GM23338 (cell line): Measurements from ENCODE around the gene PAPPA. TPM values are rescaled to one million over a fixed set of nuclear protein-coding genes. Genes with fewer than 3 reads are reported as not detected.

Experiments used
- ATAC-seq: fragments of 200-7000 bp; cut with Tn5 transposase; 3 replicates; pipeline ENCODE4 v1.9.1; 2020
- DNase-seq: peaks from one replicate; pipeline ENCODE4 v3.0.0-alpha.2; 2015; ENCODE audit warnings: low spot score
- H2AFZ ChIP-seq: fragments of 200-600 bp; sonication (generic); 2 replicates; pipeline ENCODE4 v1.8.0; 2016; ENCODE audit warnings: antibody characterized with exemption, mild to moderate bottlenecking, moderate library complexity
- H3F3A ChIP-seq: fragments of 200-600 bp; sonication (generic); replicated peaks from 2 replicates; pipeline ENCODE4 v1.8.0; 2017; ENCODE audit warnings: antibody characterized with exemption, mixed run types, low read depth
- H3K27ac ChIP-seq: fragments of 200-600 bp; sonication (generic); 2 replicates; pipeline ENCODE4 v1.6.1; 2016; ENCODE audit warnings: low read depth
- H3K27me3 ChIP-seq: fragments of 200-600 bp; sonication (generic); 2 replicates; pipeline ENCODE4 v1.8.0; 2016; ENCODE audit warnings: mild to moderate bottlenecking, mixed run types, moderate library complexity; ENCODE audit not compliant: insufficient read depth
- H3K36me3 ChIP-seq: fragments of 200-600 bp; sonication (generic); 2 replicates; pipeline ENCODE4 v1.8.0; 2016; ENCODE audit warnings: mild to moderate bottlenecking; ENCODE audit not compliant: insufficient read depth
- H3K4me1 ChIP-seq: fragments of 200-600 bp; sonication (generic); 2 replicates; pipeline ENCODE4 v1.8.0; 2016; ENCODE audit warnings: mild to moderate bottlenecking, moderate library complexity; ENCODE audit not compliant: insufficient read depth
- H3K4me2 ChIP-seq: fragments of 200-600 bp; sonication (generic); 2 replicates; pipeline ENCODE4 v1.7.1; 2017; ENCODE audit warnings: mixed run types
- H3K4me3 ChIP-seq: fragments of 200-600 bp; sonication (generic); 2 replicates; pipeline ENCODE4 v1.6.1; 2016; ENCODE audit warnings: mixed run types
- H3K79me2 ChIP-seq: fragments of 200-600 bp; sonication (generic); replicated peaks from 2 replicates; pipeline ENCODE4 v1.8.0; 2017; ENCODE audit warnings: mild to moderate bottlenecking; ENCODE audit not compliant: insufficient read depth
- H3K9me2 ChIP-seq: fragments of 200-600 bp; sonication (generic); 2 replicates; pipeline ENCODE4 v1.8.0; 2017; ENCODE audit not compliant: insufficient read depth
- H4K20me1 ChIP-seq: fragments of 200-600 bp; sonication (generic); replicated peaks from 2 replicates; pipeline ENCODE4 v1.8.0; 2017; ENCODE audit warnings: mild to moderate bottlenecking; ENCODE audit not compliant: insufficient read depth
- H3K27ac Mint-ChIP-seq: 2 replicates; pipeline ENCODE4 v1.8.0; 2020; ENCODE audit warnings: inconsistent platforms, mild to moderate bottlenecking, moderate library complexity, mixed read lengths
- H3K27me3 Mint-ChIP-seq: 3 replicates; pipeline ENCODE4 v1.8.0; 2022; ENCODE audit warnings: low read depth, mild to moderate bottlenecking, moderate library complexity, mixed read lengths, inconsistent platforms; ENCODE audit not compliant: insufficient read depth, poor library complexity
- H3K36me3 Mint-ChIP-seq: 3 replicates; pipeline ENCODE4 v1.8.0; 2021; ENCODE audit warnings: low read depth, mild to moderate bottlenecking, inconsistent platforms, moderate library complexity, mixed read lengths
- H3K4me1 Mint-ChIP-seq: 3 replicates; pipeline ENCODE4 v1.8.0; 2020; ENCODE audit warnings: mild to moderate bottlenecking, inconsistent platforms, mixed read lengths
- H3K4me3 Mint-ChIP-seq: 3 replicates; pipeline ENCODE4 v1.8.0; 2021; ENCODE audit warnings: moderate library complexity, mild to moderate bottlenecking, inconsistent platforms, mixed read lengths
- H3K9me3 Mint-ChIP-seq: 3 replicates; pipeline ENCODE4 v1.8.0; 2020; ENCODE audit warnings: moderate library complexity, mild to moderate bottlenecking, inconsistent platforms, mixed read lengths
- CREB1 ChIP-seq: fragments of 250-450 bp; sonication (Bioruptor Pico); IDR thresholded peaks from 2 replicates; pipeline ENCODE4 v1.5.0; 2020; ENCODE audit warnings: low read depth, mild to moderate bottlenecking, moderate library complexity
- EZH2 ChIP-seq: fragments of 200-600 bp; sonication (generic); IDR thresholded peaks from one replicate; pipeline ENCODE4 v1.8.0; 2017; ENCODE audit warnings: antibody characterized with exemption, mild to moderate bottlenecking, low read depth; ENCODE audit not compliant: unreplicated experiment
- EZH2phosphoT487 ChIP-seq: fragments of 200-600 bp; sonication (generic); IDR thresholded peaks from one replicate; pipeline ENCODE4 v1.8.1; 2018; ENCODE audit warnings: antibody characterized with exemption; ENCODE audit not compliant: unreplicated experiment
- JUNB ChIP-seq: IDR thresholded peaks from one replicate; pipeline ENCODE4 v1.6.1; 2016; ENCODE audit warnings: antibody characterized with exemption; ENCODE audit not compliant: unreplicated experiment
- NANOG ChIP-seq: IDR thresholded peaks from 2 replicates; pipeline ENCODE4 v1.6.1; 2016; ENCODE audit warnings: antibody characterized with exemption, borderline replicate concordance
- POLR2AphosphoS5 ChIP-seq: IDR thresholded peaks from 2 replicates; pipeline ENCODE4 v1.6.1; 2016; ENCODE audit warnings: antibody characterized with exemption, low read depth
- STAT1 ChIP-seq: IDR thresholded peaks from one replicate; pipeline ENCODE4 v1.6.1; 2016; ENCODE audit warnings: antibody characterized with exemption; ENCODE audit not compliant: unreplicated experiment
- ZNF114 ChIP-seq: fragments of 250-450 bp; sonication (Bioruptor Pico); IDR thresholded peaks from 2 replicates; pipeline ENCODE4 v1.5.0; 2020; ENCODE audit warnings: mild to moderate bottlenecking, moderate library complexity
- ZNF331 ChIP-seq: fragments of 250-450 bp; sonication (Bioruptor Pico); IDR thresholded peaks from 2 replicates; pipeline ENCODE4 v1.5.0; 2020; ENCODE audit warnings: low read depth, mild to moderate bottlenecking, moderate library complexity
- polyA plus RNA-seq: library from polyadenylated mRNA; unstranded; fragments of >200 nt; fragmentation: Nextera tagmentation; extraction: Ambion mirVana; gene quantifications from 2 replicates; pipeline ENCODE4 v1.2.1, GENCODE V29; 2016
- total RNA-seq: library from RNA; depleted of rRNA; stranded (reverse); fragments of >200 nt; shearing (Covaris generic); gene quantifications from 2 replicates; pipeline ENCODE4 v1.2.3, GENCODE V29; 2014
- TF ChIP-seq, protein P1 (sequence below), 2 experiments: fragments of 200-600 bp in 1 of 2; sonication (generic) in 1 of 2; conservative IDR thresholded peaks; 2 replicates each; pipeline versions ENCODE4 v1.5.1 to v1.6.1; 2016 to 2017; ENCODE audit warnings: antibody characterized with exemption in 2 of 2, low read depth in 2 of 2, mild to moderate bottlenecking in 2 of 2, moderate library complexity in 1 of 2
- TF ChIP-seq, protein P2 (sequence below): fragments of 250-450 bp; sonication (Bioruptor Pico); IDR thresholded peaks from 2 replicates; pipeline ENCODE4 v1.5.0; 2020; ENCODE audit warnings: mild to moderate bottlenecking, moderate library complexity
- TF ChIP-seq, protein P3 (sequence below): IDR thresholded peaks from one replicate; pipeline ENCODE4 v1.6.1; 2018; ENCODE audit warnings: antibody characterized with exemption; ENCODE audit not compliant: unreplicated experiment
- TF ChIP-seq, protein P4 (sequence below): IDR thresholded peaks from 2 replicates; pipeline ENCODE4 v1.6.1; 2016; ENCODE audit warnings: antibody characterized with exemption

Gene PAPPA
- total and polyA plus RNA-seq, 2 experiments from 2014 or later = 0.38 to 0.66 TPM

DNA sequence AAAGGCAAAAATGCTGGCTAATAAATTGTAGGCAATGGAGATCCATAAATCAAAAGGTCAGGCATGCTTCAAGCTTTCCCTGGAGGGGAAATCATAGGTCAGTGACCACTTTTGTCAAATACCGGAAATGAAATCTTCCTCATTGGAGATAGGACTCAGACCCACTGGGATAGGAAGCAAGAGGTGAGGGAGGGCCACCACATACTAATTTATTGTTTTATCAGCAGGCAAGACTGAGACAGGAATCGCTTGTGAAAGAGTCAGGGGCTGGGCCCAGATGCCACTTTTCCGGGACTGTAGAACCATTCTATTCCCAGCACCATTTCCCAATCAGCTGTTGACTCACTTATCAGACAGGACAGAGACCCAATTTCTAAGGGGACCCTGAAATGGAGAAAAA lies 277.3 kb downstream of the PAPPA start:
- H3K4me3 Mint-ChIP-seq = no peak overlapping the region
- H4K20me1 ChIP-seq = no peaks in the 10 kb centered on the region
- no peak overlapping the region for H3K27ac ChIP-seq
- peaks cover 3% of the 10 kb centered on the region; the same call in 1 of the 3 replicates for H3K9me3 Mint-ChIP-seq
- H2AFZ ChIP-seq = no peak overlapping the region
- H3F3A ChIP-seq = no peaks in the 10 kb centered on the region
- H3K9me2 ChIP-seq = 0 out of 2 replicates have a peak, but pooled peaks cover 7% of the 10 kb centered on the region
- H3K27ac Mint-ChIP-seq = no peak overlapping the region
- peaks cover 3% of the 10 kb centered on the region for H3K4me1 Mint-ChIP-seq
- H3K4me2 ChIP-seq = no peak overlapping the region
- no peak for TF ChIP-seq ZNF114 (CRISPR knock-in tag)
- TF ChIP-seq, protein P1, sequence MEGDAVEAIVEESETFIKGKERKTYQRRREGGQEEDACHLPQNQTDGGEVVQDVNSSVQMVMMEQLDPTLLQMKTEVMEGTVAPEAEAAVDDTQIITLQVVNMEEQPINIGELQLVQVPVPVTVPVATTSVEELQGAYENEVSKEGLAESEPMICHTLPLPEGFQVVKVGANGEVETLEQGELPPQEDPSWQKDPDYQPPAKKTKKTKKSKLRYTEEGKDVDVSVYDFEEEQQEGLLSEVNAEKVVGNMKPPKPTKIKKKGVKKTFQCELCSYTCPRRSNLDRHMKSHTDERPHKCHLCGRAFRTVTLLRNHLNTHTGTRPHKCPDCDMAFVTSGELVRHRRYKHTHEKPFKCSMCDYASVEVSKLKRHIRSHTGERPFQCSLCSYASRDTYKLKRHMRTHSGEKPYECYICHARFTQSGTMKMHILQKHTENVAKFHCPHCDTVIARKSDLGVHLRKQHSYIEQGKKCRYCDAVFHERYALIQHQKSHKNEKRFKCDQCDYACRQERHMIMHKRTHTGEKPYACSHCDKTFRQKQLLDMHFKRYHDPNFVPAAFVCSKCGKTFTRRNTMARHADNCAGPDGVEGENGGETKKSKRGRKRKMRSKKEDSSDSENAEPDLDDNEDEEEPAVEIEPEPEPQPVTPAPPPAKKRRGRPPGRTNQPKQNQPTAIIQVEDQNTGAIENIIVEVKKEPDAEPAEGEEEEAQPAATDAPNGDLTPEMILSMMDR (conservative IDR thresholded peaks at IDR 0.05; ENCODE audit: low read depth in 2 of 2) = no peak
- TF ChIP-seq NANOG = no peak
- TF ChIP-seq, protein P2, sequence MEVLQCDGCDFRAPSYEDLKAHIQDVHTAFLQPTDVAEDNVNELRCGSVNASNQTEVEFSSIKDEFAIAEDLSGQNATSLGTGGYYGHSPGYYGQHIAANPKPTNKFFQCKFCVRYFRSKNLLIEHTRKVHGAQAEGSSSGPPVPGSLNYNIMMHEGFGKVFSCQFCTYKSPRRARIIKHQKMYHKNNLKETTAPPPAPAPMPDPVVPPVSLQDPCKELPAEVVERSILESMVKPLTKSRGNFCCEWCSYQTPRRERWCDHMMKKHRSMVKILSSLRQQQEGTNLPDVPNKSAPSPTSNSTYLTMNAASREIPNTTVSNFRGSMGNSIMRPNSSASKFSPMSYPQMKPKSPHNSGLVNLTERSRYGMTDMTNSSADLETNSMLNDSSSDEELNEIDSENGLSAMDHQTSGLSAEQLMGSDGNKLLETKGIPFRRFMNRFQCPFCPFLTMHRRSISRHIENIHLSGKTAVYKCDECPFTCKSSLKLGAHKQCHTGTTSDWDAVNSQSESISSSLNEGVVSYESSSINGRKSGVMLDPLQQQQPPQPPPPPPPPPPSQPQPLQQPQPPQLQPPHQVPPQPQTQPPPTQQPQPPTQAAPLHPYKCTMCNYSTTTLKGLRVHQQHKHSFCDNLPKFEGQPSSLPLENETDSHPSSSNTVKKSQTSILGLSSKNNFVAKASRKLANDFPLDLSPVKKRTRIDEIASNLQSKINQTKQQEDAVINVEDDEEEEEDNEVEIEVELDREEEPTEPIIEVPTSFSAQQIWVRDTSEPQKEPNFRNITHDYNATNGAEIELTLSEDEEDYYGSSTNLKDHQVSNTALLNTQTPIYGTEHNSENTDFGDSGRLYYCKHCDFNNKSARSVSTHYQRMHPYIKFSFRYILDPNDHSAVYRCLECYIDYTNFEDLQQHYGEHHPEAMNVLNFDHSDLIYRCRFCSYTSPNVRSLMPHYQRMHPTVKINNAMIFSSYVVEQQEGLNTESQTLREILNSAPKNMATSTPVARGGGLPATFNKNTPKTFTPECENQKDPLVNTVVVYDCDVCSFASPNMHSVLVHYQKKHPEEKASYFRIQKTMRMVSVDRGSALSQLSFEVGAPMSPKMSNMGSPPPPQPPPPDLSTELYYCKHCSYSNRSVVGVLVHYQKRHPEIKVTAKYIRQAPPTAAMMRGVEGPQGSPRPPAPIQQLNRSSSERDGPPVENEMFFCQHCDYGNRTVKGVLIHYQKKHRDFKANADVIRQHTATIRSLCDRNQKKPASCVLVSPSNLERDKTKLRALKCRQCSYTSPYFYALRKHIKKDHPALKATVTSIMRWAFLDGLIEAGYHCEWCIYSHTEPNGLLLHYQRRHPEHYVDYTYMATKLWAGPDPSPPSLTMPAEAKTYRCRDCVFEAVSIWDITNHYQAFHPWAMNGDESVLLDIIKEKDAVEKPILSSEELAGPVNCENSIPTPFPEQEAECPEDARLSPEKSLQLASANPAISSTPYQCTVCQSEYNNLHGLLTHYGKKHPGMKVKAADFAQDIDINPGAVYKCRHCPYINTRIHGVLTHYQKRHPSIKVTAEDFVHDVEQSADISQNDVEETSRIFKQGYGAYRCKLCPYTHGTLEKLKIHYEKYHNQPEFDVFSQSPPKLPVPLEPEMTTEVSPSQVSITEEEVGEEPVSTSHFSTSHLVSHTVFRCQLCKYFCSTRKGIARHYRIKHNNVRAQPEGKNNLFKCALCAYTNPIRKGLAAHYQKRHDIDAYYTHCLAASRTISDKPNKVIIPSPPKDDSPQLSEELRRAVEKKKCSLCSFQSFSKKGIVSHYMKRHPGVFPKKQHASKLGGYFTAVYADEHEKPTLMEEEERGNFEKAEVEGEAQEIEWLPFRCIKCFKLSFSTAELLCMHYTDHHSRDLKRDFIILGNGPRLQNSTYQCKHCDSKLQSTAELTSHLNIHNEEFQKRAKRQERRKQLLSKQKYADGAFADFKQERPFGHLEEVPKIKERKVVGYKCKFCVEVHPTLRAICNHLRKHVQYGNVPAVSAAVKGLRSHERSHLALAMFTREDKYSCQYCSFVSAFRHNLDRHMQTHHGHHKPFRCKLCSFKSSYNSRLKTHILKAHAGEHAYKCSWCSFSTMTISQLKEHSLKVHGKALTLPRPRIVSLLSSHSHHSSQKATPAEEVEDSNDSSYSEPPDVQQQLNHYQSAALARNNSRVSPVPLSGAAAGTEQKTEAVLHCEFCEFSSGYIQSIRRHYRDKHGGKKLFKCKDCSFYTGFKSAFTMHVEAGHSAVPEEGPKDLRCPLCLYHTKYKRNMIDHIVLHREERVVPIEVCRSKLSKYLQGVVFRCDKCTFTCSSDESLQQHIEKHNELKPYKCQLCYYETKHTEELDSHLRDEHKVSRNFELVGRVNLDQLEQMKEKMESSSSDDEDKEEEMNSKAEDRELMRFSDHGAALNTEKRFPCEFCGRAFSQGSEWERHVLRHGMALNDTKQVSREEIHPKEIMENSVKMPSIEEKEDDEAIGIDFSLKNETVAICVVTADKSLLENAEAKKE = no peak
- no peak for TF ChIP-seq EZH2
- no peak for TF ChIP-seq CREB1 (CRISPR knock-in tag)
- no peak for TF ChIP-seq EZH2phosphoT487
- no peak for TF ChIP-seq STAT1
- TF ChIP-seq, protein P3, sequence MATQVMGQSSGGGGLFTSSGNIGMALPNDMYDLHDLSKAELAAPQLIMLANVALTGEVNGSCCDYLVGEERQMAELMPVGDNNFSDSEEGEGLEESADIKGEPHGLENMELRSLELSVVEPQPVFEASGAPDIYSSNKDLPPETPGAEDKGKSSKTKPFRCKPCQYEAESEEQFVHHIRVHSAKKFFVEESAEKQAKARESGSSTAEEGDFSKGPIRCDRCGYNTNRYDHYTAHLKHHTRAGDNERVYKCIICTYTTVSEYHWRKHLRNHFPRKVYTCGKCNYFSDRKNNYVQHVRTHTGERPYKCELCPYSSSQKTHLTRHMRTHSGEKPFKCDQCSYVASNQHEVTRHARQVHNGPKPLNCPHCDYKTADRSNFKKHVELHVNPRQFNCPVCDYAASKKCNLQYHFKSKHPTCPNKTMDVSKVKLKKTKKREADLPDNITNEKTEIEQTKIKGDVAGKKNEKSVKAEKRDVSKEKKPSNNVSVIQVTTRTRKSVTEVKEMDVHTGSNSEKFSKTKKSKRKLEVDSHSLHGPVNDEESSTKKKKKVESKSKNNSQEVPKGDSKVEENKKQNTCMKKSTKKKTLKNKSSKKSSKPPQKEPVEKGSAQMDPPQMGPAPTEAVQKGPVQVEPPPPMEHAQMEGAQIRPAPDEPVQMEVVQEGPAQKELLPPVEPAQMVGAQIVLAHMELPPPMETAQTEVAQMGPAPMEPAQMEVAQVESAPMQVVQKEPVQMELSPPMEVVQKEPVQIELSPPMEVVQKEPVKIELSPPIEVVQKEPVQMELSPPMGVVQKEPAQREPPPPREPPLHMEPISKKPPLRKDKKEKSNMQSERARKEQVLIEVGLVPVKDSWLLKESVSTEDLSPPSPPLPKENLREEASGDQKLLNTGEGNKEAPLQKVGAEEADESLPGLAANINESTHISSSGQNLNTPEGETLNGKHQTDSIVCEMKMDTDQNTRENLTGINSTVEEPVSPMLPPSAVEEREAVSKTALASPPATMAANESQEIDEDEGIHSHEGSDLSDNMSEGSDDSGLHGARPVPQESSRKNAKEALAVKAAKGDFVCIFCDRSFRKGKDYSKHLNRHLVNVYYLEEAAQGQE = no peak
- TF ChIP-seq JUNB = no peak
- TF ChIP-seq, protein P4, sequence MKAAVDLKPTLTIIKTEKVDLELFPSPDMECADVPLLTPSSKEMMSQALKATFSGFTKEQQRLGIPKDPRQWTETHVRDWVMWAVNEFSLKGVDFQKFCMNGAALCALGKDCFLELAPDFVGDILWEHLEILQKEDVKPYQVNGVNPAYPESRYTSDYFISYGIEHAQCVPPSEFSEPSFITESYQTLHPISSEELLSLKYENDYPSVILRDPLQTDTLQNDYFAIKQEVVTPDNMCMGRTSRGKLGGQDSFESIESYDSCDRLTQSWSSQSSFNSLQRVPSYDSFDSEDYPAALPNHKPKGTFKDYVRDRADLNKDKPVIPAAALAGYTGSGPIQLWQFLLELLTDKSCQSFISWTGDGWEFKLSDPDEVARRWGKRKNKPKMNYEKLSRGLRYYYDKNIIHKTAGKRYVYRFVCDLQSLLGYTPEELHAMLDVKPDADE = no peak
- no peak for TF ChIP-seq POLR2AphosphoS5
- no peak for TF ChIP-seq ZNF331 (CRISPR knock-in tag)
- H3K36me3 ChIP-seq = no peaks in the 10 kb centered on the region
- no peaks in the 10 kb centered on the region for H3K27me3 ChIP-seq
- ATAC-seq (no peak), DNase-seq (no peak)
- no peaks in the 10 kb centered on the region for H3K79me2 ChIP-seq
- no peak overlapping the region for H3K4me3 ChIP-seq
- H3K36me3 Mint-ChIP-seq = peaks cover under 1% of the 10 kb centered on the region; the same call in 1 of the 3 replicates
- peaks cover 2% of the 10 kb centered on the region for H3K27me3 Mint-ChIP-seq
- no peaks in the 10 kb centered on the region for H3K4me1 ChIP-seq
